H1 (cell line): Measurements from ENCODE around the gene HES2. TPM values are rescaled to one million over a fixed set of nuclear protein-coding genes. Genes with fewer than 3 reads are reported as not detected.

Source experiments
- ASH2L ChIP-seq: fragments of 200-600, 300-600 bp; sonication (generic); IDR thresholded peaks from one replicate; pipeline ENCODE4 v1.7.1; 2017; ENCODE audit warnings: low read length
- BCL11A ChIP-seq, 2 experiments: IDR thresholded peaks; one replicate each; pipeline ENCODE4 v1.6.1; 2011; ENCODE audit warnings: low read depth in 2 of 2, low read length in 2 of 2, mild to moderate bottlenecking in 2 of 2
- E2F6 ChIP-seq: IDR thresholded peaks from 2 replicates; pipeline ENCODE4 v1.6.1; 2012; ENCODE audit warnings: inconsistent platforms
- JUND ChIP-seq: IDR thresholded peaks from 2 replicates; pipeline ENCODE4 v1.6.1; 2011; ENCODE audit warnings: mild to moderate bottlenecking, improper control_type of control experiment, low read length
- KDM1A ChIP-seq: fragments of 200-600, 300-600 bp; sonication (generic); IDR thresholded peaks from 2 replicates; pipeline ENCODE4 v1.7.1; 2016; ENCODE audit warnings: mild to moderate bottlenecking, low read length, borderline replicate concordance
- KDM4A ChIP-seq: IDR thresholded peaks from one replicate; pipeline ENCODE4 v1.7.1; 2012; ENCODE audit warnings: low read depth, mild to moderate bottlenecking, moderate library complexity, low read length, inconsistent platforms; ENCODE audit not compliant: severe bottlenecking
- RXRA ChIP-seq: IDR thresholded peaks from 2 replicates; pipeline ENCODE4 v1.6.1; 2011; ENCODE audit warnings: low read depth, mild to moderate bottlenecking, low read length, moderate library complexity; ENCODE audit not compliant: insufficient read depth
- SIN3A ChIP-seq, 2 experiments: IDR thresholded peaks in 1 of 2; conservative IDR thresholded peaks in 1 of 2; 2 replicates each; pipeline ENCODE4 v1.6.1; 2011 to 2012; ENCODE audit warnings: low read length in 2 of 2, improper control_type of control experiment in 1 of 2, low read depth in 1 of 2, mild to moderate bottlenecking in 1 of 2
- SIX5 ChIP-seq: IDR thresholded peaks from 2 replicates; pipeline ENCODE4 v1.6.1; 2011; ENCODE audit warnings: mild to moderate bottlenecking, low read depth, low read length
- SP2 ChIP-seq: IDR thresholded peaks from 2 replicates; pipeline ENCODE4 v1.6.1; 2012; ENCODE audit warnings: mild to moderate bottlenecking, low read length, inconsistent platforms
- TBP ChIP-seq: IDR thresholded peaks from 2 replicates; pipeline ENCODE4 v1.6.1; 2011; ENCODE audit warnings: low read depth, low read length, improper control_type of control experiment
- USF2 ChIP-seq: IDR thresholded peaks from 2 replicates; pipeline ENCODE4 v1.6.1; 2011; ENCODE audit warnings: low read length, improper control_type of control experiment
- polyA plus RNA-seq, 7 experiments: library from polyadenylated mRNA; depleted of rRNA in 3 of 7; stranded (reverse) in 5 of 7; unstranded in 2 of 7; fragments of >200 nt in 5 of 7; fragments of 200-250 nt in 2 of 7; gene quantifications; 1 replicate in 5 of 7; 2 replicates in 1 of 7; 4 replicates in 1 of 7; pipeline versions ENCODE4 v1.2.1 to v1.2.3, GENCODE V29; 2011 to 2013; ENCODE audit warnings: missing spikeins in 2 of 7, mixed read lengths in 2 of 7
- total RNA-seq: library from RNA; stranded (reverse); fragmentation: NEBNext Ultra II Directional; extraction: Animal tissue kit (Norgen Biotek cat#: 25700); gene quantifications from 2 replicates; pipeline ENCODE4 v1.2.1, GENCODE V29; 2021

HES2 gene
- total and polyA plus RNA-seq, 2 of the 8 experiments (the other 6 are each of a cell fraction or from before 2014, with no cell fraction given) = 0.15 to 0.53 TPM

GRCh38 chr1:6419804-6420453 is at the start of gene HES2 (continued):
- no peak for TF ChIP-seq KDM1A
- TF ChIP-seq ASH2L = no peak
- no peak for TF ChIP-seq SIX5
- no peak for TF ChIP-seq SP2
- no peak for TF ChIP-seq BCL11A (IDR thresholded peaks at IDR 0.05; ENCODE audit: low read depth in 2 of 2, low read length in 2 of 2)
- 0 out of 4 replicates have a peak, but pooled peaks of 1 of the 2 experiments have one; percentile 27 for TF ChIP-seq SIN3A (conservative IDR thresholded peaks at IDR 0.05 in 1 of 2, IDR thresholded peaks at IDR 0.05 in 1 of 2; ENCODE audit: low read depth in 1 of 2, low read length in 2 of 2)
- no peak for TF ChIP-seq TBP
- TF ChIP-seq JUND = no peak
- TF ChIP-seq E2F6 = 0 out of 2 replicates have a peak, but pooled peaks have one; percentile 20
- no peak for TF ChIP-seq RXRA
- TF ChIP-seq USF2 = no peak
- peak; percentile 49 for TF ChIP-seq KDM4A
- TF ChIP-seq, all 59 proteins: peak for 4
